H1 (cell line): Measurements from ENCODE around the gene GPR65. TPM values are rescaled to one million over a fixed set of nuclear protein-coding genes. Genes with fewer than 3 reads are reported as not detected.

Source experiments
- CTCF ChIA-PET: fragments of 300-600 bp; sonication (Branson Sonifier 250); formaldehyde crosslinking; loops from one replicate; lab custom pipeline; 2021; ENCODE audit not compliant: partially characterized antibody; lab: Charles Lee
- POLR2A ChIA-PET: fragments of 300-600 bp; sonication (Branson Sonifier 250); formaldehyde crosslinking; loops from one replicate; lab custom pipeline; 2021; ENCODE audit warnings: inconsistent platforms; ENCODE audit not compliant: partially characterized antibody; lab: Charles Lee
- DNase-seq, 2 experiments: peaks; one replicate each; pipeline versions ENCODE4 v3.0.0 to v3.0.0-alpha.2; 2010 to 2022; ENCODE audit warnings: low spot score in 2 of 2, low read depth in 1 of 2, mixed read lengths in 1 of 2
- FAIRE-seq: peaks from 2 replicates; lab custom pipeline; 2011; peaks lifted over from hg19 to GRCh38; lab: Jason Lieb, UNC
- H2AFZ ChIP-seq: 2 replicates; pipeline ENCODE4 v1.8.1; 2012; ENCODE audit warnings: low read length, inconsistent platforms
- H2AK5ac ChIP-seq: 2 replicates; pipeline ENCODE4 v1.6.1; 2013; ENCODE audit warnings: low read depth, low read length
- H2BK120ac ChIP-seq: replicated peaks from 2 replicates; pipeline ENCODE3; 2013; ENCODE audit warnings: low read depth, low read length, inconsistent platforms
- H2BK12ac ChIP-seq: 2 replicates; pipeline ENCODE4 v1.6.1; 2013; ENCODE audit warnings: low read depth, low read length
- H2BK15ac ChIP-seq: 2 replicates; pipeline ENCODE4 v1.6.1; 2013; ENCODE audit warnings: low read length
- H2BK20ac ChIP-seq: 2 replicates; pipeline ENCODE4 v1.6.1; 2013; ENCODE audit warnings: low read length
- H2BK5ac ChIP-seq: 2 replicates; pipeline ENCODE4 v1.6.1; 2013; ENCODE audit warnings: low read depth, low read length
- H3K14ac ChIP-seq: 2 replicates; pipeline ENCODE4 v1.6.1; 2013; ENCODE audit warnings: inconsistent platforms; ENCODE audit not compliant: insufficient read length
- H3K18ac ChIP-seq: 2 replicates; pipeline ENCODE4 v1.6.1; 2013; ENCODE audit warnings: low read length; ENCODE audit errors: extremely low read depth
- H3K23ac ChIP-seq: 2 replicates; pipeline ENCODE4 v1.6.1; 2013; ENCODE audit warnings: inconsistent platforms; ENCODE audit not compliant: insufficient read length
- H3K23me2 ChIP-seq: 2 replicates; pipeline ENCODE4 v1.6.1; 2013; ENCODE audit warnings: low read depth, low read length
- H3K27ac ChIP-seq: 2 replicates; pipeline ENCODE4 v1.6.1; 2011; ENCODE audit warnings: low read depth, low read length, inconsistent platforms
- H3K27me3 ChIP-seq, 4 experiments: replicated peaks in 1 of 4; 1 replicate in 1 of 4; 2 replicates in 3 of 4; pipeline versions ENCODE4 v1.6.1 to v1.8.1; 2011 to 2013; ENCODE audit warnings: low read length in 3 of 4, mild to moderate bottlenecking in 3 of 4, inconsistent platforms in 2 of 4, mixed read lengths in 2 of 4, moderate library complexity in 1 of 4; ENCODE audit not compliant: control insufficient read depth in 3 of 4, insufficient read depth in 3 of 4; ENCODE audit errors: extremely low read depth in 1 of 4
- H3K36me3 ChIP-seq, 4 experiments: 2 replicates each; pipeline versions ENCODE4 v1.6.1 to v1.8.1; 2011 to 2013; ENCODE audit warnings: mild to moderate bottlenecking in 4 of 4, low read length in 3 of 4, moderate library complexity in 2 of 4, control low read depth in 1 of 4, inconsistent platforms in 1 of 4; ENCODE audit not compliant: insufficient read depth in 4 of 4, control insufficient read depth in 2 of 4
- H3K4ac ChIP-seq: replicated peaks from 2 replicates; pipeline ENCODE3; 2013; ENCODE audit warnings: low read length, low read depth, mixed read lengths, inconsistent platforms; ENCODE audit not compliant: insufficient read length
- H3K4me1 ChIP-seq, 4 experiments: replicated peaks in 1 of 4; 1 replicate in 1 of 4; 2 replicates in 3 of 4; pipeline versions ENCODE4 v1.6.1 to v1.8.1; 2011 to 2013; ENCODE audit warnings: low read length in 3 of 4, inconsistent platforms in 2 of 4, mixed read lengths in 1 of 4; ENCODE audit not compliant: insufficient read depth in 4 of 4, control insufficient read depth in 3 of 4
- H3K4me2 ChIP-seq, 2 experiments: 2 replicates each; pipeline versions ENCODE4 v1.6.1 to v1.8.1; 2011 to 2013; ENCODE audit warnings: low read depth in 2 of 2, low read length in 2 of 2, control low read depth in 1 of 2, inconsistent platforms in 1 of 2, mild to moderate bottlenecking in 1 of 2; ENCODE audit not compliant: insufficient read depth in 1 of 2
- H3K4me3 ChIP-seq, 4 experiments: fragments of 200-600, 300-600 bp in 1 of 4; sonication (generic), shearing (Covaris generic), sonication (Bioruptor Twin) in 1 of 4; 2 replicates each; pipeline versions ENCODE4 v1.5.1 to v1.8.1; 2011 to 2016; ENCODE audit warnings: low read length in 4 of 4, low read depth in 3 of 4, control low read depth in 2 of 4, inconsistent platforms in 2 of 4, mild to moderate bottlenecking in 2 of 4, mixed read lengths in 1 of 4, moderate library complexity in 1 of 4; ENCODE audit not compliant: insufficient read depth in 2 of 4; ENCODE audit errors: extremely low read depth in 1 of 4
- H3K56ac ChIP-seq: replicated peaks from 2 replicates; pipeline ENCODE3; 2013; ENCODE audit warnings: low read depth, mild to moderate bottlenecking, mixed read lengths, low read length, inconsistent platforms; ENCODE audit not compliant: insufficient read length
- H3K79me1 ChIP-seq: 2 replicates; pipeline ENCODE4 v1.6.1; 2013; ENCODE audit warnings: low read depth, low read length, control low read depth
- H3K79me2 ChIP-seq, 2 experiments: 2 replicates each; pipeline versions ENCODE4 v1.6.1 to v1.8.1; 2012 to 2013; ENCODE audit warnings: low read length in 2 of 2, mild to moderate bottlenecking in 2 of 2, inconsistent platforms in 1 of 2; ENCODE audit not compliant: insufficient read depth in 2 of 2, control insufficient read depth in 1 of 2
- H3K9ac ChIP-seq, 4 experiments: replicated peaks in 1 of 4; 1 replicate in 1 of 4; 2 replicates in 3 of 4; pipeline versions ENCODE4 v1.6.1 to v1.8.1; 2011 to 2013; ENCODE audit warnings: low read depth in 3 of 4, low read length in 3 of 4, control low read depth in 2 of 4, mild to moderate bottlenecking in 2 of 4, moderate library complexity in 2 of 4, inconsistent platforms in 1 of 4; ENCODE audit errors: extremely low read depth in 1 of 4
- H3K9me3 ChIP-seq, 2 experiments: 2 replicates each; pipeline versions ENCODE4 v1.6.1 to v1.8.1; 2012 to 2013; ENCODE audit warnings: mild to moderate bottlenecking in 2 of 2, moderate library complexity in 2 of 2, control low read depth in 1 of 2, inconsistent platforms in 1 of 2, low read depth in 1 of 2, low read length in 1 of 2, mixed read lengths in 1 of 2; ENCODE audit not compliant: insufficient read depth in 2 of 2
- H4K20me1 ChIP-seq, 2 experiments: replicated peaks in 1 of 2; 2 replicates each; pipeline versions ENCODE3 to v1.8.1; 2011 to 2013; ENCODE audit warnings: inconsistent platforms in 2 of 2, low read length in 2 of 2, mild to moderate bottlenecking in 1 of 2; ENCODE audit not compliant: insufficient read depth in 2 of 2, control insufficient read depth in 1 of 2
- H4K5ac ChIP-seq: 2 replicates; pipeline ENCODE4 v1.6.1; 2013; ENCODE audit warnings: low read length, low read depth, mixed read lengths, inconsistent platforms; ENCODE audit not compliant: insufficient read length
- H4K8ac ChIP-seq: 2 replicates; pipeline ENCODE4 v1.8.0; 2013; ENCODE audit warnings: mild to moderate bottlenecking, moderate library complexity, low read length, inconsistent platforms; ENCODE audit not compliant: insufficient read depth; ENCODE audit errors: extremely low read depth
- H4K91ac ChIP-seq: replicated peaks from 2 replicates; pipeline ENCODE3; 2013; ENCODE audit warnings: low read length, mixed read lengths, inconsistent platforms; ENCODE audit not compliant: insufficient read length
- CTBP2 ChIP-seq: IDR thresholded peaks from 2 replicates; pipeline ENCODE4 v1.7.0; 2011; ENCODE audit warnings: borderline replicate concordance, mild to moderate bottlenecking, moderate library complexity, mixed read lengths, low read length; ENCODE audit not compliant: insufficient read depth, insufficient read length
- E2F6 ChIP-seq: IDR thresholded peaks from 2 replicates; pipeline ENCODE4 v1.6.1; 2012; ENCODE audit warnings: inconsistent platforms
- GABPA ChIP-seq: IDR thresholded peaks from 2 replicates; pipeline ENCODE4 v1.6.1; 2011; ENCODE audit warnings: mild to moderate bottlenecking, low read length, moderate library complexity, borderline replicate concordance; ENCODE audit not compliant: insufficient read depth
- HDAC6 ChIP-seq: IDR thresholded peaks from one replicate; pipeline ENCODE4 v1.7.1; 2012; ENCODE audit warnings: low read depth, mild to moderate bottlenecking, inconsistent platforms, low read length, moderate library complexity
- RAD21 ChIP-seq, 2 experiments: IDR thresholded peaks in 1 of 2; conservative IDR thresholded peaks in 1 of 2; 2 replicates each; pipeline ENCODE4 v1.6.1; 2011; ENCODE audit warnings: low read depth in 2 of 2, low read length in 2 of 2, improper control_type of control experiment in 1 of 2, inconsistent platforms in 1 of 2, mild to moderate bottlenecking in 1 of 2, moderate library complexity in 1 of 2
- RBBP5 ChIP-seq: IDR thresholded peaks from 2 replicates; pipeline ENCODE4 v1.7.1; 2012; ENCODE audit warnings: low read depth, mild to moderate bottlenecking, inconsistent platforms, low read length, moderate library complexity, borderline replicate concordance
- RFX5 ChIP-seq: IDR thresholded peaks from 2 replicates; pipeline ENCODE4 v1.6.1; 2011; ENCODE audit warnings: low read depth, low read length, improper control_type of control experiment, borderline replicate concordance
- RXRA ChIP-seq: IDR thresholded peaks from 2 replicates; pipeline ENCODE4 v1.6.1; 2011; ENCODE audit warnings: low read depth, mild to moderate bottlenecking, low read length, moderate library complexity; ENCODE audit not compliant: insufficient read depth
- SP2 ChIP-seq: IDR thresholded peaks from 2 replicates; pipeline ENCODE4 v1.6.1; 2012; ENCODE audit warnings: mild to moderate bottlenecking, low read length, inconsistent platforms
- SUZ12 ChIP-seq: fragments of 200-600 bp; sonication (generic); IDR thresholded peaks from 2 replicates; pipeline ENCODE4 v1.6.1; 2012; ENCODE audit warnings: mild to moderate bottlenecking, inconsistent platforms, low read length, moderate library complexity, mixed read lengths
- TAF7 ChIP-seq: optimal IDR thresholded peaks from 2 replicates; pipeline ENCODE3; 2011; ENCODE audit warnings: low read depth, mild to moderate bottlenecking, inconsistent platforms, low read length, moderate library complexity, borderline replicate concordance
- TBP ChIP-seq: IDR thresholded peaks from 2 replicates; pipeline ENCODE4 v1.6.1; 2011; ENCODE audit warnings: low read depth, low read length, improper control_type of control experiment
- TCF12 ChIP-seq: IDR thresholded peaks from 2 replicates; pipeline ENCODE4 v1.6.1; 2011; ENCODE audit warnings: low read depth, mild to moderate bottlenecking, low read length
- WGBS, 2 experiments: shearing (Covaris generic) in 1 of 2; methylation state at CpG; one replicate each; pipeline versions ENCODE4 v1.1.6 to v1.1.7; 2013 to 2015; ENCODE audit warnings: low lambda C conversion rate in 2 of 2, mixed read lengths in 2 of 2, inconsistent platforms in 1 of 2, low coverage in 1 of 2, missing lambda C conversion rate in 1 of 2; ENCODE audit not compliant: insufficient replicate concordance in 2 of 2, insufficient coverage in 1 of 2, insufficient read length in 1 of 2; ENCODE audit errors: extremely low coverage in 1 of 2, missing lambda C conversion rate in 1 of 2; 5-methylcytosine and 5-hydroxymethylcytosine counted together
- polyA plus RNA-seq, 7 experiments: library from polyadenylated mRNA; depleted of rRNA in 3 of 7; stranded (reverse) in 5 of 7; unstranded in 2 of 7; fragments of >200 nt in 5 of 7; fragments of 200-250 nt in 2 of 7; gene quantifications; 1 replicate in 5 of 7; 2 replicates in 1 of 7; 4 replicates in 1 of 7; pipeline versions ENCODE4 v1.2.1 to v1.2.3, GENCODE V29; 2011 to 2013; ENCODE audit warnings: missing spikeins in 2 of 7, mixed read lengths in 2 of 7
- total RNA-seq: library from RNA; stranded (reverse); fragmentation: NEBNext Ultra II Directional; extraction: Animal tissue kit (Norgen Biotek cat#: 25700); gene quantifications from 2 replicates; pipeline ENCODE4 v1.2.1, GENCODE V29; 2021

The GPR65 gene
- total and polyA plus RNA-seq, 2 of the 8 experiments (the other 6 are each of a cell fraction or from before 2014, with no cell fraction given) = not detected

DNA sequence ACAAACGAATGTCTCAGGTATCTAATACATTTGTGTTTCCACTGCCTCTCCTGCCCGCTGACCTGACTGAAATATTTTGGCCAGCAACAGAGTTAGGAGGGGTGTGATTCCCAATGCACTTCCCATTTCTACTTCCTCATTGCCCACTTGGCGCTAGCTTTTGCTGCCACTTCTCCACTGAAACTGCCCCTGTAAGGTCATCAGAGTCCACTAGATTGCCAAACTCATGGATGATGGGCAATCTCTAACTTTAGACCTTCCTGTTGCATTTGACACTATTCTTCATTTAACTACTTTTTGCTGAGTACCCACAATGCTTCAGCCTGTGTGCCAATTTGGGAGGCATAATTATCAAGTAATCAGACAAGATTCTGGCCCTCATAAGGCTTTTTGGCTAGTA is 40.8 kb downstream of the GPR65 start:
- 91% methylated on average over 3 of the region's 3 CpGs; no CpG with 5 or more reads in 1 of the 2 experiments for WGBS, 2 experiments

More for the DNA sequence above, 40.8 kb downstream of the GPR65 start:
- no peaks in the 10 kb centered on the region; the same call in 1 of the 2 replicates for H3K23me2 ChIP-seq
- no peak overlapping the region for H2BK15ac ChIP-seq
- H2AFZ ChIP-seq = no peak overlapping the region
- H2BK5ac ChIP-seq = no peak overlapping the region
- no peak for DNase-seq
- H2AK5ac ChIP-seq = no peak overlapping the region
- H4K5ac ChIP-seq = no peak overlapping the region
- no peak overlapping the region for H3K23ac ChIP-seq
- TF ChIP-seq SUZ12 = no peak
- TF ChIP-seq GABPA = no peak
- TF ChIP-seq TAF7 = no peak
- TF ChIP-seq SP2 = no peak
- no peak for TF ChIP-seq RAD21 (IDR thresholded peaks at IDR 0.05 in 1 of 2, conservative IDR thresholded peaks at IDR 0.05 in 1 of 2; ENCODE audit: low read depth in 2 of 2, low read length in 2 of 2)
- TF ChIP-seq RBBP5 = no peak
- TF ChIP-seq TBP = no peak
- no peak for TF ChIP-seq RFX5
- TF ChIP-seq CTBP2 = no peak
- no peak for TF ChIP-seq RXRA
- no peak for TF ChIP-seq TCF12
- no peak for TF ChIP-seq HDAC6
- TF ChIP-seq E2F6 = no peak
- no peaks in the 10 kb centered on the region for H3K36me3 ChIP-seq
- H3K56ac ChIP-seq = no peak overlapping the region
- H3K4me1 ChIP-seq = no peaks in the 10 kb centered on the region
- POLR2A ChIA-PET = no interaction called here
- H2BK20ac ChIP-seq = no peak overlapping the region
- H4K91ac ChIP-seq = no peak overlapping the region
- H3K27me3 ChIP-seq = no peaks in the 10 kb centered on the region
- CTCF ChIA-PET = interaction anchor here (0.6 to 1.6 kb wide), 3 partner anchors 11 to 123 kb away, joined by 3 to 4 read pairs (median 3); no protein-coding TSS in a partner anchor
- no peak overlapping the region for H3K18ac ChIP-seq
- H3K9ac ChIP-seq = no peak overlapping the region
- no peak overlapping the region for H3K14ac ChIP-seq
- no peaks in the 10 kb centered on the region for H3K79me2 ChIP-seq
- no peak overlapping the region for H3K4ac ChIP-seq
- H4K20me1 ChIP-seq = no peaks in the 10 kb centered on the region
- no peak overlapping the region for H2BK120ac ChIP-seq
- H4K8ac ChIP-seq = no peak overlapping the region
- no peaks in the 10 kb centered on the region for H3K9me3 ChIP-seq
- no peaks in the 10 kb centered on the region for H3K79me1 ChIP-seq
- no peak overlapping the region for H3K4me3 ChIP-seq
- no peak overlapping the region for H3K27ac ChIP-seq
- H2BK12ac ChIP-seq = no peak overlapping the region
- FAIRE-seq = no peak
- H3K4me2 ChIP-seq = no peak overlapping the region
